Suppressor macrophage (primary cell): Measurements from ENCODE around the gene PRRC2B.
"Not testable (repeated sequence)": the region's sequence is repeated elsewhere in the genome, so short reads cannot be mapped to it uniquely, and the experiment has no call there.

Experiments
- DNase-seq, 4 experiments: peaks; one replicate each; pipeline ENCODE4 v3.0.0-alpha.2; 2020 to 2022

PRRC2B gene

DNA sequence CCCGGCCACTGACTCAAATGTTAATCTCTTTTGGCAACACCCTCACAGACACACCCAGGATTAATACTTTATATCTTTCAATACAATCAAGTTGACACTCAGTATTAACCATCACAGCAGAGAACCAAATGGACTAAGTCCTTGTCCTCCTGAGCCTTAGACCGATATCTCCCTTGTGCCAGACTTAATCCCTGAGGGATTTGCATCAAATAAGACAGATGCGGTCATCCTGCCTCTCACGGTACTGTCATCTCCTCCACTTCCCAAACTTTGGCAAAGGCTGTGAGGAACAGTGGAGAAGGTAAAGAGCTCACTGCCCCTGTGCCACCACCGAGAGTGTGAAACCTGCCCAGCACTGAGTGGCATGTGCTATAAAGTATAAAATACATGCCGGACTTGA is 6.5 kb upstream of the PRRC2B start:
- DNase-seq: no peak

DNA sequence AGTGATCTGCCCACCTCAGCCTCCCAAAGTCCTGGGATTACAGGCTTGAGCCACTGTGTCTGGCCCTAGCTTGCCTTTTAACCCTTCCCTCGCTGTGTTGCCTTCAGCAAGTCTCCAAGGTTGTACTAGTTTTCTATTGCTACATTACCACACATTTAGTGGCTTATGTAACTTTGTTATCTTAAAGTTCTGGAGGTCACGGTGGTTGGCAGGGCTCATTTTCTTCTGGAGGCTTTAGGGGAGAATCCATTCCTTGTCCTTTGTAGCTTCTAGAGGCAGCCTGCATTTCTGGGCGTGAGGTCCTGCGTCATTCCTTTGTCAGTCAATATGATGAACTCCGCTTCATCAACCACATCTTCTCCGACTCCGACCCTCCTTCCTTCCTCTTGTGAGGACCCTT is 2.9 kb upstream of the PRRC2B start:
- no peak for DNase-seq

DNA sequence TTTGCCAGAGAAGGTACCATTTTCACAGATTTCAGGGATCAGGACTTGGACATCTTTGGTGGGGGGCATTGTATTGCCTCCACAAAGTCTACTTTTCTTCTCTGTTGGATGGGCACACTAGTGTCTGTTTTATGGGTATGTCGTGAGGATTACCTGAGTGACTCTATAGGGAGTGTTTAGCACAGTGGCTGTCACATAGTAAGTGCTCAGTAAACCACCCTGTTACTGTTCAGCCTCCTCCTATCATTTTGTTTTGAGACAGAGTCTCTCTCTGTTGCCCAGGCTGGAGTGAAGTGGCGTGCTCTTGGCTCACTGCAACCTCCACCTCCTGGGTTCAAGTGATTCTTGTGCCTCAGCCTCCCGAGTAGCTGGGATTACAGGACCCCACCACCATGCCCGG is 2.4 kb upstream of the PRRC2B start:
- DNase-seq: no peak

DNA sequence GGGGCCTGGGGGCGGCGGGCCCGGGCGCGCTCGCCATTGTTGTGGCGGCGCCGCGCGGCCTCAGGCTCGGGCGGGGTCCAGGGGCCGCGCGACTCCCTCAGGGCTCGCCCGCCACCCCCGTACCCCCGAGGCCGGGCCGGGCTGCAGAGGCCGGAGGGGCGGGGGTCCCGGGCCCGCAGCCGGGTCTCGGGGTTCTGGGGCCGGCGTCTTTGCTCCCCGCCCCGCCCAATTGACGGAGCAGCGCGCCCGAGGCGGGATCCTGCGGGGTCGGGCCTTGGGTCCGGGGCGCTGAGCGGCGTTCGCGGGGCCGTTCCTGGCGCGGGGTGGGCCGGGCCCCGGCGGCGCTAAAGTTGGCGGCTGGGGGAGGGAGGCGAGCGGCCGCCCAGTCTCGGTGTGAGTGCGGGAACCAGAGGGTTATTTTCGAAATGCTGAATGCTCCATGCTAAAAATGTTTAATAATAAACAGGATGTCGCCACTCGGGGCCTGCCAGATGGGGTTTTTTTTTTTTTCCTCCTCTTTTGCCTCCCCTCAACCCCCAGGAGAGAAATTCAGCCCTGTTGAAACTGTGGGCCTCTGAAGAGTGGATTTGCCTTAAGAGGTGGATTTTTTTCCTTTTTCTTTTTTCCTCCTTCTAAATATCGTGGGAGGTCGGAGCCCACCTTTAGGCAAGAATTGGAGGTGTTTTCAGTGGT is 724 bp downstream of the PRRC2B start:
- DNase-seq: peak; percentile 45 to 76 (median 60)

DNA sequence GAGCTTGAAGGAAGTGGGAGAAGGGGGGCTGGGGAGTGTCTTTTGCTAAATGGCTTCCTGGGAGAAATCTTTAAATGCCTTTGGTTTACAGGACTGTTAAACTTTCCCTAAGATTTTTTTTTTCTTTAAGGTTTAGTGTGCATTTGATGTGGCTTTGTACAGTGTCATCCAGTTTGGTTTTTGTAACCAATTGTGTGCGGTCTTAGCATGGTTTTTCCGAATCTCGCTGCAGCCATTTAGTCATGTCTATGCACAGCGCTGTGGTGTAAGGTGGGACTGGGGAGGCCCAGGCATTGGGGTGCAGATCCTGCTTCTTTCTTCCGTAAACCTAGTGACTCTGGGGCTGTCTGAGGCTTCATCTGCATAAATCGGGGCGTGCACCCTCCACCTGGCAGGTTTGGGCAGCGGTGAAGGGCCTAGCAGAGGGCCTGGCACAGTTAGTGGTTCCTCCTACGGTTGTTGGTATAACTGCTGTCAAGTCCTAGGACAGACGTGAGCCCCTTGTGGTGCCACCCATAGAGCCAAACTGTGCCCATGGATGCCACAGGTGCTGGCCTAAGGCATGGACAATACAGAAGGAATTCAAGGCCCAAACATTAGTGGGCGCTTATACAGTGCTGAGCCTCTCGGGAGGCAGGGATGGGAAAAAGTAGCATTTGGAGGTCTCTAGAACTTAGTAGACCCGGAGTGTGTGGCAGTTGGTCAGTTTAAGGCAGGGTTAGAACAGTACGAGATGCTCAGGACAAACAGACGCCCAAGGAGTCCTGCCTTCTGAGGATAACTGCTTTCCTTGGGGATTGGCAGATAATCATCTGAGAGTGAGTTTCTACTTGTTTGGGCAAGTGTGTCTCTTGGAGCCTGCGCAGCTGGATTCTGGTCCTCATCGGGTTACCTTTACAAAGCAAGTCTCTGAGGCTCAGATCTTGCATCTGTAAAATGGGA is 1.5 kb downstream of the PRRC2B start:
- peak in 2 of 4 experiments; percentile 40 to 41 for DNase-seq

GRCh38 chr9:131396099-131396479 is 2.2 kb downstream of the PRRC2B start:
- DNase-seq: not testable (repeated sequence)

GRCh38 chr9:131396626-131397025 is 2.7 kb downstream of the PRRC2B start:
- no peak for DNase-seq

GRCh38 chr9:131397100-131397790 is 3.4 kb downstream of the PRRC2B start:
- peak in 1 of 4 experiments; percentile 45 for DNase-seq

DNA sequence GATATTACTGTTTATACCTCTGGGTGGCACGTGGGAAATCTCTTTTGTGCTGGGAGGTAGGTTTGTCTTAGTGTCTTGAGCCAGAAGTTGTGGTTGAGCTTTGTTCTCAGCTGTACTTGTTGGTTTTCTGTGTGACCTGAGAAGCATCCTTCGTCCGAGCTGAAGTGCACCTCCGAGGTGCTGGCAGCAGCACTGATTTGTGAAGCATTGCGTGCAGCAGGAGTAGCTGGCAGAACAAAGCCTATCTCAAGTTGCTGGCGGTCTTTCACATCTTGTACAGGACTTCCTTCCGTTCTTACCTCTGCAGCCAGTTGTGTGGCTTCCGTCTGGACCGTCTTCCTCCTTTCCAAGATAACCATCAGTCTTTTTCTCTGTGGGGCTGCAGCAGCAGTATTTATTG is 4.3 kb downstream of the PRRC2B start:
- no peak for DNase-seq

DNA sequence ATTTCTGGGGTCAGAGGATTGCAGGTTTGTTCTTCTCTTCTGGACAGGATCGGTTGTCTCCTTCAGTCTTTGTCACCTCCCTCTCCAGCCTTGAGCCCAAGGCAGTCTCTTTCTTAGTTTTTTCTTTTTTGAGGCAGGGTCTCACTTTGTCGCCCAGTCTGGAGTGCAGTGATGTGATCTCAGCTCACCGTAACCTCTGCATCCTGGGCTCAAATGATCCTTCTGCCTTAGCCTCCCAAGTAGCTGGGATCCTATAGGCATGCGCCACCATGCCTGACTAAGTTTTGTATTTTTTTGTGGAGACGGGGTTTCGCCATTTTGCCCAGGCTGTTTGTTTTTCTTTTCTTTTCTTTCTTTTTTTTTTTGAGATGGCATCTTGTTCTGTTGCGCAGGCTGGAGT is 6.1 kb downstream of the PRRC2B start:
- DNase-seq: no peak

GRCh38 chr9:131400627-131401026 is 6.7 kb downstream of the PRRC2B start:
- no peak for DNase-seq

DNA sequence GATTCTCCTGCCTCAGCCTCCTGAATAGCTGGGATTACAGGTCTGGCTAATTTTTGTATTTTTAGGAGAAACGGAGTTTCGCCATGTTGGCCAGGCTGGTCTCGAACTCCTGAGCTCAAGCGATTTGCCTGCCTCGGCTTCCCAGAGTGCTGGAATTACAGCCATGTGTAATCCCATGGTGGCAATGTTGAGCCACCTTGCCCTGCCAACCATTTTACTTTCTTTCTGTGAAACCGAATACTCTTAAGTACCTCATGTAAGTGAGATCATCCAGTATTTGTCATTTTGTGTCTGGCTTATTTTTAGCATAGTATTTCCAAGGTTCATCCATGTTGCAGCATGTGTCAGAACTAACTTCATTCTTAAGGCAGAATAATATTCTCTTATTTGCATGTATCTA is 8.2 kb downstream of the PRRC2B start:
- DNase-seq: peak in 1 of 4 experiments; percentile 26

- peak in 1 of 4 experiments; percentile 41 for DNase-seq
These were observed 9.0 kb downstream of the PRRC2B start for GRCh38 chr9:131402738-131403492.

DNA sequence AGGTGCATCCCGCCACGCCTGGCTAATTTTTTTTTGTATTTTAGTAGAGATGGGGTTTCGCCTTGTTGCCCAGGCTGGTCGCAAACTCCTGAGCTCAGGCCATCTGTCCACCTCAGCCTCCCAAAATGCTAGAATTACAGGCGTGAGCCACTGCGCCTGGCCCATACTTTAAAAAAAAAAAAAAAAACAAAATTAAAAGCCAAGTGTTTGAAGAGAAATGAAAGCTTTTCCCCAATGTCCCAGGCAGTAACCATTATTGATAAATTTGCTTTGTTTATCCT is 9.5 kb downstream of the PRRC2B start:
- no peak for DNase-seq

DNA sequence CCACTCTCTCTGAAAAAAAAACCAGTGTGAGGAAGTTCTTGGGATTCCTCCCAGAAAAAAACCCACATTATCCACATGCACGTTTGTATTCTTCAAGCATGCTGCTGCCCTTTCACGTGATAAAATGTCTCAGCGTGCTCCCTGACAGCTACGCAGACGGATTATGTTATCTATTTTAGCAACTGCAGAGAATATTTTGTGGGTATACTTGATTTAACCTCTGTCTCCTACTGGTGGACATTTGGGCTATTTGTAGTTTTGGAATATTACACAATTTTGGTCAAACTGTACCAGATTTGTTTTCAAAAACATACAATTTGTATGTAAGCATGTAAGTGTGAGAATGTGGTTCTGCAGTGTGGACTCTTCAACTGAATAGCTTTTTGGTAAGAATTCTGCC is 10.7 kb downstream of the PRRC2B start:
- DNase-seq: no peak

- no peak for DNase-seq
These were observed 11.1 kb downstream of the PRRC2B start for GRCh38 chr9:131404987-131405386.

- no peak for DNase-seq
These were observed 11.5 kb downstream of the PRRC2B start for GRCh38 chr9:131405428-131405827.

- DNase-seq: no peak
These were observed 12.1 kb downstream of the PRRC2B start for GRCh38 chr9:131405858-131406537.

DNA sequence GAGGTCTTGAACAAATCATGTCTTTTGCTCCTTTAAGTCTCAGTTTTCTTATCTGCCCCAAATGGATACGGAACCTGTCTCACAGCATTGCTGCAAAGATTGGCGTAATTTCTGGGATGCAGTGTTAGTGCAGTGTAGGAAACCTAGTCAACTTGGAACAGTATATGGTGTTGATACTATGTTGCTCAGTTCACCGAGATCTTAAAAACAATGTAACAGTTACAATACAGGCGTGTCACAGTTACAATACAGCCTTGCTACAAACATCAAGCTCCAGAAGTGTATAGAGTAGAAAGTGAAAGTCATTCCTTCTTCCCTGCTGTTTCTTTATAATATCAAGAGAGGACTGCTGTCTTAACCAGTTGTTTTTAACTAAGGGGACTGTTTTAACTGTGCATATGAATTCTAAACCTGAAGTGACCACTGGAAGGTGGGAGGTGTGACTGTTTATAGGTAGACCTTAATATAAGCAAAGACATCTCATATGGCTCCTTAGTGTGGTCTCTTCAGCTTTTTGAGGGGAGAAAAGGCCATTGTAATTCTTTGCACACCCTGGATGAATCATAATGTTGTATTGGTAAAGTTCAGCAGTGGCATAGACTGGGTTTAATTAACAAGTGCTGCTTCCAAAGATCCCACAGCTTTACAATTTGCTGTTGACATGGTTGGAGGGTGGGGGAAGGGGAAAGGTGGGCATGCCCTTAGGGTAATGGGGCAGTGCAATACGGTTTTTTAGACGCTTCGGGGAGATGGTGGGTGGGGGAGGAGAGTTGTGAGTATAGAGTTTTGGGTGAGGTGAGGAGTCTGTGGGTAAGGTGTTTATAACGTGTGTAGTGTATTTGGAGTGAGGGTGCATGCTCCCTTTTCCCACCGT is 12.9 kb downstream of the PRRC2B start:
- DNase-seq: no peak

- no peak for DNase-seq
These were observed 13.9 kb downstream of the PRRC2B start for GRCh38 chr9:131407717-131408195.

DNA sequence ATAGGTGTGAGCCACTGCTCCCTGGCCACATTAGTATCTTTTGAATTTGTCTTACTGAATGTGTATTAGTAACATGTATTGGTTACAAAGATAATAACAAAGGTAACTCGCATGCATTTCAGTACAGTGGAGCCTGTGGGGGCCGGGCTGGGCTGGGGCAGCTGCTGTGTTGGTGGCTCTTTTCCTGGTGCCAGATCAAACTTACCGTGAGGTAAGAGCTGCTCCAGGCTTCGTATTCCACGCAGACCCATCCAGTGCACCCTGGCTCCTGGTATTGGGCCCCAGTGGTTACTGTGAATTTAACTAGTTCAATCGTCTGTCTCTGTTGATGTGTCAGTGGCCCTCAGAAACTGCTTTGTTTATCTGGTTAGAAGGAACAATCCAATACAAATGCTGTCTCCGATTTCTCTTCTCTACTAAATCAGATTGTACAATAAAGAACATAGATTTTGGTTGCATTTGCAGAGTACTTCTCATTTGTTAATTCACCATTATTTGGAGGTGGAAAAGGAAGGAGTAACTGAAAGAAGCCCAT is 15.6 kb downstream of the PRRC2B start:
- DNase-seq: no peak
